ENCODE data around the gene HMCES. TPM values are rescaled to one million over a fixed set of nuclear protein-coding genes. Genes with fewer than 3 reads are reported as not detected.
A peak's percentile ranks its signal among the peaks of the same experiment; 100 is the strongest.

HMCES gene
- total and polyA plus RNA-seq, 2 of the 13 experiments (the other 11 are each of a cell fraction or from before 2014, with no cell fraction given) = 16.1 to 37.5 TPM

DNA sequence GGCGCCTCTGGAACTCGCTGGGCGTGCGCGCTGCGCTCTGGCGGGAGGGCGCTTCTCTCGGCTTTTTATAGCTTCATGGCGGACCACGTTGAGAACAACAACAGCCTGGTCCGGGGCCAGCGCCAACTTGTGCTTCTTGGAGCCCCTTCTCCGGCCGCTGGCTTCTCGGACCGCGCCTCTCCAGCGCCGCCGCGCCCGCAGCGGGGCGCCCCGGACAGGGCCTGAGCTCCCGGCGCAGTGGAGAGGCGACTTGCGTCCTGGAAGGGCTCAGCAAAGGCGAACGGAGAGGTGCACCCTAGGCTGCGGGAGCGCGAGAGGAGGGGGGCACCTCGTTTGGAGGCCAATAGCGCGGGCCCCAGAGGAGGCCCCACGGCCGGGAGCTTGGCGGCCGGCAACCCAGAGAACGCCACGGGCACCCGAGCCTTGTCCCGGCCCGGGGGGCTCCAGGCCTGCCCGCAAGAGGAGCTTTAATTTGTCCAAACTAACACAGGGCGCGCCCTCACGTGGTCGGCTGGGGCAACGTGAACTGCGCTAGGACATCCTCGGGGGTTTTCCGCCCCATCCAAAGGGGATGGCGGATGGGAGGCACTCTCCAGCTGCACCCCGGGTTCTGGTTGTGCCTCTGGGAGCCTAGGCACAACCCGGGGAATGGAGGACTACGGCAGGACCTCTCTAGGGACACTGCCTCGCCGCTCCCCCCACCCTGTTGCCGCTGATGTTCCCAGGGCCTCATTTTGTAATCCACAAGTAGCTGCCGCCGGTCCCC is 37.8 kb downstream of the HMCES start (continued):
- TF ChIP-seq ZNF775 (CRISPR knock-in tag; IDR thresholded peaks at IDR 0.05; ENCODE audit: borderline replicate concordance) = no peak
- no peak for TF ChIP-seq ZNF382 (CRISPR knock-in tag; IDR thresholded peaks at IDR 0.05; ENCODE audit: borderline replicate concordance)
- TF ChIP-seq, protein P1, sequence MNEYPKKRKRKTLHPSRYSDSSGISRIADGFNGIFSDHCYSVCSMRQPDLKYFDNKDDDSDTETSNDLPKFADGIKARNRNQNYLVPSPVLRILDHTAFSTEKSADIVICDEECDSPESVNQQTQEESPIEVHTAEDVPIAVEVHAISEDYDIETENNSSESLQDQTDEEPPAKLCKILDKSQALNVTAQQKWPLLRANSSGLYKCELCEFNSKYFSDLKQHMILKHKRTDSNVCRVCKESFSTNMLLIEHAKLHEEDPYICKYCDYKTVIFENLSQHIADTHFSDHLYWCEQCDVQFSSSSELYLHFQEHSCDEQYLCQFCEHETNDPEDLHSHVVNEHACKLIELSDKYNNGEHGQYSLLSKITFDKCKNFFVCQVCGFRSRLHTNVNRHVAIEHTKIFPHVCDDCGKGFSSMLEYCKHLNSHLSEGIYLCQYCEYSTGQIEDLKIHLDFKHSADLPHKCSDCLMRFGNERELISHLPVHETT (CRISPR knock-in tag; conservative IDR thresholded peaks at IDR 0.05) = no peak
- TF ChIP-seq ZBTB8A (CRISPR knock-in tag; IDR thresholded peaks at IDR 0.05; ENCODE audit: borderline replicate concordance, low read depth) = no peak
- TF ChIP-seq, protein P2, sequence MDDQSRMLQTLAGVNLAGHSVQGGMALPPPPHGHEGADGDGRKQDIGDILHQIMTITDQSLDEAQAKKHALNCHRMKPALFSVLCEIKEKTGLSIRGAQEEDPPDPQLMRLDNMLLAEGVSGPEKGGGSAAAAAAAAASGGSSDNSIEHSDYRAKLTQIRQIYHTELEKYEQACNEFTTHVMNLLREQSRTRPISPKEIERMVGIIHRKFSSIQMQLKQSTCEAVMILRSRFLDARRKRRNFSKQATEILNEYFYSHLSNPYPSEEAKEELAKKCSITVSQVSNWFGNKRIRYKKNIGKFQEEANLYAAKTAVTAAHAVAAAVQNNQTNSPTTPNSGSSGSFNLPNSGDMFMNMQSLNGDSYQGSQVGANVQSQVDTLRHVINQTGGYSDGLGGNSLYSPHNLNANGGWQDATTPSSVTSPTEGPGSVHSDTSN (CRISPR knock-in tag; IDR thresholded peaks at IDR 0.05; ENCODE audit: borderline replicate concordance) = no peak
- no peak for TF ChIP-seq ARNT (IDR thresholded peaks at IDR 0.05)
- no peak for TF ChIP-seq TOPORS (CRISPR knock-in tag; IDR thresholded peaks at IDR 0.05)
- no peak for TF ChIP-seq SSRP1 (CRISPR knock-in tag; IDR thresholded peaks at IDR 0.05)
- TF ChIP-seq ZNF329 (CRISPR knock-in tag; IDR thresholded peaks at IDR 0.05; ENCODE audit: low read depth) = no peak
- TF ChIP-seq, protein P3, sequence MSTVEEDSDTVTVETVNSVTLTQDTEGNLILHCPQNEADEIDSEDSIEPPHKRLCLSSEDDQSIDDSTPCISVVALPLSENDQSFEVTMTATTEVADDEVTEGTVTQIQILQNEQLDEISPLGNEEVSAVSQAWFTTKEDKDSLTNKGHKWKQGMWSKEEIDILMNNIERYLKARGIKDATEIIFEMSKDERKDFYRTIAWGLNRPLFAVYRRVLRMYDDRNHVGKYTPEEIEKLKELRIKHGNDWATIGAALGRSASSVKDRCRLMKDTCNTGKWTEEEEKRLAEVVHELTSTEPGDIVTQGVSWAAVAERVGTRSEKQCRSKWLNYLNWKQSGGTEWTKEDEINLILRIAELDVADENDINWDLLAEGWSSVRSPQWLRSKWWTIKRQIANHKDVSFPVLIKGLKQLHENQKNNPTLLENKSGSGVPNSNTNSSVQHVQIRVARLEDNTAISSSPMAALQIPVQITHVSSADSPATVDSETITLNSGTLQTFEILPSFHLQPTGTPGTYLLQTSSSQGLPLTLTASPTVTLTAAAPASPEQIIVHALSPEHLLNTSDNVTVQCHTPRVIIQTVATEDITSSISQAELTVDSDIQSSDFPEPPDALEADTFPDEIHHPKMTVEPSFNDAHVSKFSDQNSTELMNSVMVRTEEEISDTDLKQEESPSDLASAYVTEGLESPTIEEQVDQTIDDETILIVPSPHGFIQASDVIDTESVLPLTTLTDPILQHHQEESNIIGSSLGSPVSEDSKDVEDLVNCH (CRISPR knock-in tag; IDR thresholded peaks at IDR 0.05) = no peak
- no peak for TF ChIP-seq SOX6 (IDR thresholded peaks at IDR 0.05)
- TF ChIP-seq SOX6 (CRISPR knock-in tag; IDR thresholded peaks at IDR 0.05) = peak; percentile 65
- TF ChIP-seq, protein P4, sequence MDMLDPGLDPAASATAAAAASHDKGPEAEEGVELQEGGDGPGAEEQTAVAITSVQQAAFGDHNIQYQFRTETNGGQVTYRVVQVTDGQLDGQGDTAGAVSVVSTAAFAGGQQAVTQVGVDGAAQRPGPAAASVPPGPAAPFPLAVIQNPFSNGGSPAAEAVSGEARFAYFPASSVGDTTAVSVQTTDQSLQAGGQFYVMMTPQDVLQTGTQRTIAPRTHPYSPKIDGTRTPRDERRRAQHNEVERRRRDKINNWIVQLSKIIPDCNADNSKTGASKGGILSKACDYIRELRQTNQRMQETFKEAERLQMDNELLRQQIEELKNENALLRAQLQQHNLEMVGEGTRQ (IDR thresholded peaks at IDR 0.05; ENCODE audit: low read depth, low read length) = peak; percentile 24; the same call in 1 of the 2 replicates
- TF ChIP-seq, protein P4 (CRISPR knock-in tag; IDR thresholded peaks at IDR 0.05; ENCODE audit: borderline replicate concordance) = peak; percentile 64; the same call in 1 of the 2 replicates
- TF ChIP-seq AKAP8 (CRISPR knock-in tag; IDR thresholded peaks at IDR 0.05) = no peak
- TF ChIP-seq SUZ12 (IDR thresholded peaks at IDR 0.05; ENCODE audit: low read depth, low read length) = no peak
- no peak for TF ChIP-seq KLF13 (CRISPR knock-in tag; IDR thresholded peaks at IDR 0.05)
- no peak for TF ChIP-seq ZSCAN21 (CRISPR knock-in tag; IDR thresholded peaks at IDR 0.05; ENCODE audit: borderline replicate concordance)
- TF ChIP-seq NBN (conservative IDR thresholded peaks at IDR 0.05) = no peak
- TF ChIP-seq ZMYM2 (CRISPR knock-in tag; IDR thresholded peaks at IDR 0.05) = no peak
- TF ChIP-seq ZNF772 (CRISPR knock-in tag; IDR thresholded peaks at IDR 0.05) = no peak
- no peak for TF ChIP-seq FOXP1 (IDR thresholded peaks at IDR 0.05)
- TF ChIP-seq FOXP1 (CRISPR knock-in tag; IDR thresholded peaks at IDR 0.05) = peak; percentile 57
- no peak for TF ChIP-seq HNRNPH1 (optimal IDR thresholded peaks at IDR 0.05; ENCODE audit: low read depth, low read length)
- TF ChIP-seq NFE2 (CRISPR knock-in tag; IDR thresholded peaks at IDR 0.05) = no peak
- peak; percentile 96 for TF ChIP-seq GTF2F1 (IDR thresholded peaks at IDR 0.05; ENCODE audit: low read length)
- TF ChIP-seq ZNF20 (CRISPR knock-in tag; IDR thresholded peaks at IDR 0.05) = no peak; the same call in 1 of the 2 replicates
